22Rv1 (cell line): ENCODE results near the gene MFN2.

Experiments
- CTCF ChIP-seq: fragments of 450-650 bp; IDR thresholded peaks from 2 replicates; pipeline ENCODE4 v1.5.1; 2017; ENCODE audit warnings: mild to moderate bottlenecking
- ZFX ChIP-seq: fragments of 450-650 bp; IDR thresholded peaks from 2 replicates; pipeline ENCODE4 v1.6.1; 2017; ENCODE audit warnings: antibody characterized with exemption, borderline replicate concordance

- TF ChIP-seq CTCF (no peak), ZFX (no peak)
Measured at GRCh38 chr1:12038356-12039163, 58.3 kb downstream of the MFN2 start.
